ENCODE results near the gene AMH. TPM values are rescaled to one million over a fixed set of nuclear protein-coding genes. Genes with fewer than 3 reads are reported as not detected.

The AMH gene
- total and polyA plus RNA-seq, 4 donors = 0.08 to 0.59 (median 0.47) TPM; not detected in 1

DNA sequence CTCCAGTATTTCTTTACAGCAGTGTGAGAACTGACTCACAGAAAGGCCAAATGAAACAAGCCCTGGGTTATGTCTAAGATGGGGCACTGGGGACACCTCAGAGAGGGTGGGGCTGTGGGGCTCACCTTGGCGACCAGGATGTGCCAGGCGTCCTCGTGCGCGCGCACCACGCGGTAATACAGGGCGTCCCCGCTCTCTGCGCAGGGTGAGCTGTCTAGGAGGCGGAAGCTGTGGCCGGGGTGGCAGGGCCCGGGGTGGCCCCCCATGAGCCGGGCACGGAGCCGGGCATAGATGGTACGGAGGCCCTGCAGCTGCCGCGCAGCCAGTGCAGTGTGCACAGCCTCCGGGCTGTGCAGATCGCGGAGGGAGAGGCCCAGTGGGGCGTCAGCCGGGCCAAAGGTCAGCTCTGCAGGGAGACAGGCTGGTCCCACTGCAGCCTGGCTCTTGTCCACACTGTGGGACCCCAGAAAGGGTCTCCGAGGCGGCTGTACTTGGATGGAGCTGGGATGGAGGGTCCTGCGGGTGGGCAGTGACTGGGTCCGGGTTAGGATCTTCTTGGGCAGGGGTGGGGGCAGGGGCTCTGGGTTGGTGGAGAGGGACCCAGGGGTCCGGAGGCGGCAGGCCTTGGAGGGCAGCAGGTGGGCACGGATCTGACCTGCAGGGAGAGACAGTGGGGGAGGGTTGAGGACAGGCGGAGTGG lies 29.5 kb downstream of the AMH start:
- no peak overlapping the region for H3K9ac ChIP-seq (ENCODE audit: low read depth in 1 of 2, low read length in 2 of 2)
- H3K27me3 ChIP-seq (ENCODE audit: control insufficient read depth in 4 of 4, insufficient read depth in 4 of 4, low read length in 3 of 4) = no peaks in the 10 kb centered on the region
- no peak overlapping the region for H3K27ac ChIP-seq (ENCODE audit: low read depth in 1 of 2, low read length in 2 of 2)
- no peak overlapping the region for H3K4me3 ChIP-seq (ENCODE audit: low read depth in 1 of 3, low read length in 3 of 3)
- DNase-seq (ENCODE audit: low spot score) = no peak
- no peak for TF ChIP-seq YY1 (IDR thresholded peaks at IDR 0.05)
- no peak for TF ChIP-seq EGR1 (IDR thresholded peaks at IDR 0.05; ENCODE audit: low read depth in 2 of 2)
- no peak for TF ChIP-seq GABPA (IDR thresholded peaks at IDR 0.05 in 1 of 2, conservative IDR thresholded peaks at IDR 0.05 in 1 of 2)
- TF ChIP-seq, protein P1, sequence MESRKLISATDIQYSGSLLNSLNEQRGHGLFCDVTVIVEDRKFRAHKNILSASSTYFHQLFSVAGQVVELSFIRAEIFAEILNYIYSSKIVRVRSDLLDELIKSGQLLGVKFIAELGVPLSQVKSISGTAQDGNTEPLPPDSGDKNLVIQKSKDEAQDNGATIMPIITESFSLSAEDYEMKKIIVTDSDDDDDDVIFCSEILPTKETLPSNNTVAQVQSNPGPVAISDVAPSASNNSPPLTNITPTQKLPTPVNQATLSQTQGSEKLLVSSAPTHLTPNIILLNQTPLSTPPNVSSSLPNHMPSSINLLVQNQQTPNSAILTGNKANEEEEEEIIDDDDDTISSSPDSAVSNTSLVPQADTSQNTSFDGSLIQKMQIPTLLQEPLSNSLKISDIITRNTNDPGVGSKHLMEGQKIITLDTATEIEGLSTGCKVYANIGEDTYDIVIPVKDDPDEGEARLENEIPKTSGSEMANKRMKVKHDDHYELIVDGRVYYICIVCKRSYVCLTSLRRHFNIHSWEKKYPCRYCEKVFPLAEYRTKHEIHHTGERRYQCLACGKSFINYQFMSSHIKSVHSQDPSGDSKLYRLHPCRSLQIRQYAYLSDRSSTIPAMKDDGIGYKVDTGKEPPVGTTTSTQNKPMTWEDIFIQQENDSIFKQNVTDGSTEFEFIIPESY (IDR thresholded peaks at IDR 0.05) = no peak
- TF ChIP-seq, protein P2, sequence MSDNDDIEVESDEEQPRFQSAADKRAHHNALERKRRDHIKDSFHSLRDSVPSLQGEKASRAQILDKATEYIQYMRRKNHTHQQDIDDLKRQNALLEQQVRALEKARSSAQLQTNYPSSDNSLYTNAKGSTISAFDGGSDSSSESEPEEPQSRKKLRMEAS (IDR thresholded peaks at IDR 0.05) = no peak
- no peak for TF ChIP-seq HNF4G (IDR thresholded peaks at IDR 0.05)
- TF ChIP-seq FOXA1 (IDR thresholded peaks at IDR 0.05) = no peak
- TF ChIP-seq FOXA2 (IDR thresholded peaks at IDR 0.05) = no peak
- TF ChIP-seq CTCF (IDR thresholded peaks at IDR 0.05; ENCODE audit: low read depth, low read length, missing input control) = no peak
- TF ChIP-seq, protein P3, sequence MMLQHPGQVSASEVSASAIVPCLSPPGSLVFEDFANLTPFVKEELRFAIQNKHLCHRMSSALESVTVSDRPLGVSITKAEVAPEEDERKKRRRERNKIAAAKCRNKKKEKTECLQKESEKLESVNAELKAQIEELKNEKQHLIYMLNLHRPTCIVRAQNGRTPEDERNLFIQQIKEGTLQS (IDR thresholded peaks at IDR 0.05) = no peak
- TF ChIP-seq RAD21 (IDR thresholded peaks at IDR 0.05) = no peak
- TF ChIP-seq SP1 (IDR thresholded peaks at IDR 0.05) = no peak
- TF ChIP-seq NR2F2 (IDR thresholded peaks at IDR 0.05) = no peak
- TF ChIP-seq JUND (IDR thresholded peaks at IDR 0.05) = no peak
- TF ChIP-seq TAF1 (conservative IDR thresholded peaks at IDR 0.05) = no peak
- peaks cover 2 to 14% (median 8%) of the 10 kb centered on the region in 4 donors for H3K4me1 ChIP-seq (ENCODE audit: control insufficient read depth in 4 of 4, insufficient read depth in 4 of 4, low read length in 3 of 4)
- no peaks in the 10 kb centered on the region for H3K9me3 ChIP-seq (ENCODE audit: control insufficient read depth in 4 of 4, low read length in 3 of 4)
- H3K36me3 ChIP-seq (ENCODE audit: control insufficient read depth in 4 of 4, insufficient read depth in 3 of 4, low read depth in 1 of 4, low read length in 3 of 4) = no peaks in the 10 kb centered on the region
- WGBS = 78% methylated on average over 33 of the region's 33 CpGs

DNA sequence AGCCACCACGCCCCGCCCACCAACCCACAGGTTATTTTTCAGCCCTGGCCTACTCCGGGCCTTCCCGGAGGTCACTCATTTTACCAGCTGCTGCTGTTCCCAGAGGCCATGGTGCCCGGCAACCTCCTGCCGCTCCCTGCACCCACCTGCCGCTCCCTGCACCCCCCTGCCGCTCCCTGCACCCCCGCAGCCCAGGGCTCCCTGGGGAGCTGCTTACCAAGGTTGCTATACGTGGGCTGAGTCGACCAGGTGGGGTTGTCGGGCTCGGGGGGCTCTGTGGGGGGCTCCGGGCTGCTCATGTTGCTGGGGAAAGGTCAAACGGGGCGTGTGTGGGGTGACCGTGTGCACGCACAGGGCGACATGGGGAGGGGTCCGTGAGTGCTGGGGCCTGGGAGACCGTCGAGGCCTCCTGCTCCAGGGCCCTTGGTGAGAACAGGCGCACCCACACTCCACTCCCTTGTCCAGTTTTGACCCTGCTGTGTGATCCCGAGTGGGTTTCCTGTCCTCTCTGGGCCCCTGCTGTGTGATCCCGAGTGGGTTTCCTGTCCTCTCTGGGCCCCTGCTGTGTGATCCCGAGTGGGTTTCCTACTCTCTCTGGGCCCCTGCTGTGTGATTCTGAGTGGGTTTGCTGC lies 31.6 kb downstream of the AMH start:
- no peak overlapping the region for H3K27ac ChIP-seq (ENCODE audit: low read depth in 1 of 2, low read length in 2 of 2)
- no peak for DNase-seq (ENCODE audit: low spot score)
- no peaks in the 10 kb centered on the region for H3K4me1 ChIP-seq (ENCODE audit: control insufficient read depth in 4 of 4, insufficient read depth in 4 of 4, low read length in 3 of 4)
- no peak overlapping the region for H3K9ac ChIP-seq (ENCODE audit: low read depth in 1 of 2, low read length in 2 of 2)
- WGBS = 75% methylated on average over 26 of the region's 26 CpGs
- no peak overlapping the region for H3K4me3 ChIP-seq (ENCODE audit: low read depth in 1 of 3, low read length in 3 of 3)
- H3K27me3 ChIP-seq (ENCODE audit: control insufficient read depth in 4 of 4, insufficient read depth in 4 of 4, low read length in 3 of 4) = no peaks in the 10 kb centered on the region
- no peaks in the 10 kb centered on the region for H3K36me3 ChIP-seq (ENCODE audit: control insufficient read depth in 4 of 4, insufficient read depth in 3 of 4, low read depth in 1 of 4, low read length in 3 of 4)
- no peaks in the 10 kb centered on the region for H3K9me3 ChIP-seq (ENCODE audit: control insufficient read depth in 4 of 4, low read length in 3 of 4)
- TF ChIP-seq, protein P1 (IDR thresholded peaks at IDR 0.05) = no peak
- TF ChIP-seq FOXA1 (IDR thresholded peaks at IDR 0.05) (no peak), RXRA (IDR thresholded peaks at IDR 0.05) (no peak), HNF4A (conservative IDR thresholded peaks at IDR 0.05) (no peak), EGR1 (IDR thresholded peaks at IDR 0.05; ENCODE audit: low read depth in 2 of 2) (no peak), JUND (IDR thresholded peaks at IDR 0.05) (no peak), CTCF (IDR thresholded peaks at IDR 0.05; ENCODE audit: low read depth, low read length, missing input control) (no peak), NR2F2 (IDR thresholded peaks at IDR 0.05) (no peak)
- TF ChIP-seq, protein P2 (IDR thresholded peaks at IDR 0.05) = no peak
- TF ChIP-seq, protein P4, sequence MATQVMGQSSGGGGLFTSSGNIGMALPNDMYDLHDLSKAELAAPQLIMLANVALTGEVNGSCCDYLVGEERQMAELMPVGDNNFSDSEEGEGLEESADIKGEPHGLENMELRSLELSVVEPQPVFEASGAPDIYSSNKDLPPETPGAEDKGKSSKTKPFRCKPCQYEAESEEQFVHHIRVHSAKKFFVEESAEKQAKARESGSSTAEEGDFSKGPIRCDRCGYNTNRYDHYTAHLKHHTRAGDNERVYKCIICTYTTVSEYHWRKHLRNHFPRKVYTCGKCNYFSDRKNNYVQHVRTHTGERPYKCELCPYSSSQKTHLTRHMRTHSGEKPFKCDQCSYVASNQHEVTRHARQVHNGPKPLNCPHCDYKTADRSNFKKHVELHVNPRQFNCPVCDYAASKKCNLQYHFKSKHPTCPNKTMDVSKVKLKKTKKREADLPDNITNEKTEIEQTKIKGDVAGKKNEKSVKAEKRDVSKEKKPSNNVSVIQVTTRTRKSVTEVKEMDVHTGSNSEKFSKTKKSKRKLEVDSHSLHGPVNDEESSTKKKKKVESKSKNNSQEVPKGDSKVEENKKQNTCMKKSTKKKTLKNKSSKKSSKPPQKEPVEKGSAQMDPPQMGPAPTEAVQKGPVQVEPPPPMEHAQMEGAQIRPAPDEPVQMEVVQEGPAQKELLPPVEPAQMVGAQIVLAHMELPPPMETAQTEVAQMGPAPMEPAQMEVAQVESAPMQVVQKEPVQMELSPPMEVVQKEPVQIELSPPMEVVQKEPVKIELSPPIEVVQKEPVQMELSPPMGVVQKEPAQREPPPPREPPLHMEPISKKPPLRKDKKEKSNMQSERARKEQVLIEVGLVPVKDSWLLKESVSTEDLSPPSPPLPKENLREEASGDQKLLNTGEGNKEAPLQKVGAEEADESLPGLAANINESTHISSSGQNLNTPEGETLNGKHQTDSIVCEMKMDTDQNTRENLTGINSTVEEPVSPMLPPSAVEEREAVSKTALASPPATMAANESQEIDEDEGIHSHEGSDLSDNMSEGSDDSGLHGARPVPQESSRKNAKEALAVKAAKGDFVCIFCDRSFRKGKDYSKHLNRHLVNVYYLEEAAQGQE (IDR thresholded peaks at IDR 0.05) = no peak
